Fibroblast of the aortic adventitia (primary cell): Measurements from ENCODE around the gene DSCAML1. TPM values are rescaled to one million over a fixed set of nuclear protein-coding genes. Genes with fewer than 3 reads are reported as not detected.

Experiments used
- DNase-seq: peaks from one replicate; pipeline ENCODE4 v3.0.0-alpha.2; 2010; ENCODE audit warnings: low read depth
- H3K4me3 ChIP-seq: 2 replicates; pipeline ENCODE4 v1.5.1; 2011; ENCODE audit warnings: low read depth, mild to moderate bottlenecking, control low read depth, low read length, moderate library complexity
- CTCF ChIP-seq: IDR thresholded peaks from 2 replicates; pipeline ENCODE4 v1.5.1; 2011; ENCODE audit warnings: mild to moderate bottlenecking, low read length, control low read depth, inconsistent platforms; ENCODE audit not compliant: insufficient read depth
- total RNA-seq: library from RNA; depleted of rRNA; stranded (reverse); fragments of >200 nt; gene quantifications from 2 replicates; pipeline ENCODE4 v1.2.3, GENCODE V29; 2012; ENCODE audit warnings: low replicate concordance

DSCAML1 gene
- total RNA-seq, 1 donor = not detected

- DNase-seq = no peak
- H3K4me3 ChIP-seq = no peak overlapping the region
- TF ChIP-seq CTCF = no peak
Measured at GRCh38 chr11:117711331-117711730, 85.7 kb downstream of the DSCAML1 start.

GRCh38 chr11:117710211-117710610 lies 86.8 kb downstream of the DSCAML1 start:
- TF ChIP-seq CTCF = no peak
- no peak for DNase-seq
- H3K4me3 ChIP-seq = no peak overlapping the region

DNA sequence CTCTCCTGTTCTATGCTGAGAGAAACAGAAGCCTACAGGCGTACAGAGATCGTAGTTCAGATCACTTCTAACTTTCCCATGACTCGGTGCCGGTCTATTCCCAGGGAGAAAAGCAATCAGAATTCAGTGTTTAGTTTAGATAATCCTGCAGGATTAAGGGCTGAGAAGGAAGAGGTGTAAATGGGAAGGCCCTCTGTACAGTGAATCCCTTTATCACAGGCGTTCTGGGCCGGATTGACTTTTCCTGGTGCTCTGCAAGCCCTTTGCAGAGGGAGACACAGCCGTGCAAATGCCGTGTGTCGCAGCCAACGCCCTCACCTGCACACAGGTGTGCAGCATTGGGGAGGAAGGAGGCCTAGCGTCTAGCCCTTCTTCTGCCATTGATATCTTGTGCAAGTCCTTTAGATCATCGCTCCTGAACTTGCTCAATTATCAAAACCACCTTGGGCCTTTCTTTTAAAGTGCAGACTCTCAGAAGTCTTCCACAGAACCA lies 90.6 kb downstream of the DSCAML1 start:
- TF ChIP-seq CTCF = no peak
- no peak overlapping the region for H3K4me3 ChIP-seq
- DNase-seq = no peak

DNA sequence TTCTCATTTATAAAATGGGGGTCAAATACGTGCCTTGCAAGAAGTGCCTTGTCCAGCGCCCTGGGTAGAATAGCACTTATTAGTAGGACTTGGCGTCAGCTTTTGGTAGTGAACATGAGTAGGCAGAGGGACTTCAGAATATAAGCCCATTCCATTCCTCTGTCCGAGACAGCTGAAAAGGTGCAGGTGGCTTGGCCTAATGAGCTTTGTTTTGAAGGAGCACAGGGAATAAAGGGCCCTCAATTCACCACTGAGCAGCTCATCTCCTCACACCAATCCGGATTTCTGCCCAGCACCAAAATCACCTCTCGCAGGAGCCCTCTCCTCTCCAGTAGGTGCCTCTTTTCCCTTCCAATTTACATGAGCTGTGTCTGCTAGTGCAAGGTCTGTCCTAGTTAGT lies 91.2 kb downstream of the DSCAML1 start:
- TF ChIP-seq CTCF = no peak
- no peak overlapping the region for H3K4me3 ChIP-seq
- DNase-seq = no peak

DNA sequence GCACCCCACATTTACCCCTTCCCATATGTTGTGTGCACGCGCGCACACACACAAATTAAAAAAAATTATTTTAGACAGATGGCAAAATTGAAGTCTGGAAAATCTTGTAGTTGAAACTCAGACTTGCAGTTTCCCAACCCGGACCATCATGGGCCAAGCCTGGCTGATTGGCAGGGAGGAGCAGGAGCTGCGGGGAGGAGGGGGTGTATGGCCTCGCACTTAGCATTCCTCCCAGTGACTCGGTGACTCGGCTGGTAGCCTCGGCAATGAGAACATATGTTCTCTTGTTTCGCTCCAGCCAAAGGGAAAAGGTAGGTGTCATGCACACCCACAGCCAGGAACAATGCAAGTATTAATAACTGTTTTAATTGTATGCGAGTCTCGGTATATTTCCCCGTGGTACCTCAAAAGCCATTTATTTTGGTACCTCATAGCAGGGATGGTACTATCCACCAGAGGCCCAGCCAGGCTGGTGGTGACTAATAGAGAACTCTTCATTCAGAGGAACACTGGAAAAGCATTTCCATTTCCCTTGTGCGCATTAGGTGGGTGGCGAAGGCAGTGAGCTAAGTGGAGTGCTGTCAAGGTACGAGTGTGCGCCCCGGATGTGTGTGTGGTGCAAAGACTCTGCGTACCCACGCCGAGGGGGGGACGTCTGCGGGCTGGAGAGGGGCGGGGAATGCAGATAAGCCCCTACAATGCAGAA lies 92.5 kb downstream of the DSCAML1 start:
- no peak for TF ChIP-seq CTCF
- no peak for DNase-seq
- H3K4me3 ChIP-seq = no peak overlapping the region

GRCh38 chr11:117702946-117703598 lies 93.9 kb downstream of the DSCAML1 start:
- no peak for DNase-seq
- H3K4me3 ChIP-seq = no peak overlapping the region
- TF ChIP-seq CTCF = no peak
